ENCODE results near the gene CDH4. TPM values are rescaled to one million over a fixed set of nuclear protein-coding genes. Genes with fewer than 3 reads are reported as not detected.

CDH4 gene
- total and polyA plus RNA-seq, 2 of the 4 experiments (the other 2 are of a cell fraction) = 1.6 to 3.5 TPM

GRCh38 chr20:61846741-61847419 is 594.8 kb downstream of the CDH4 start:
- H2AK9ac ChIP-seq (replicated peaks; ENCODE audit: low read depth, low read length, poor library complexity) = no peak overlapping the region
- ATAC-seq (ENCODE audit: low read depth) = no peak
- no peak overlapping the region for H2BK5ac ChIP-seq (ENCODE audit: low read depth, low read length, poor library complexity, severe bottlenecking)
- in situ Hi-C loops (cut with MboI; ENCODE audit: low sequenced_read_pairs) = no loop called here
- H3K36me3 ChIP-seq (ENCODE audit: control insufficient read depth, insufficient read depth, low read length) = no peaks in the 10 kb centered on the region
- TF ChIP-seq BHLHE40 (IDR thresholded peaks at IDR 0.05; ENCODE audit: low read depth, low read length) = no peak
- TF ChIP-seq CHD1 (IDR thresholded peaks at IDR 0.05; ENCODE audit: low read depth, low read length) = no peak
- TF ChIP-seq CTCF (conservative IDR thresholded peaks at IDR 0.05; ENCODE audit: low read depth, low read length) = no peak
- no peak for TF ChIP-seq RAD21 (IDR thresholded peaks at IDR 0.05; ENCODE audit: low read length)
- TF ChIP-seq FOS (IDR thresholded peaks at IDR 0.05; ENCODE audit: low read depth, low read length) = no peak
- no peak for TF ChIP-seq MAZ (IDR thresholded peaks at IDR 0.05; ENCODE audit: borderline replicate concordance, low read depth, low read length)
- no peak for TF ChIP-seq NFE2L2 (IDR thresholded peaks at IDR 0.05; ENCODE audit: low read depth, low read length)
- no peak for TF ChIP-seq RFX5 (IDR thresholded peaks at IDR 0.05; ENCODE audit: low read depth, low read length)
- TF ChIP-seq CEBPB (IDR thresholded peaks at IDR 0.05; ENCODE audit: low read depth, low read length) = no peak
- DNase-seq = no peak
- no peak overlapping the region for H3K9ac ChIP-seq (ENCODE audit: low read depth, low read length)
- no peak overlapping the region for H3K4ac ChIP-seq (ENCODE audit: low read depth, low read length)
- H3K23ac ChIP-seq (ENCODE audit: low read depth, low read length) = no peak overlapping the region
- H3K27ac ChIP-seq (ENCODE audit: insufficient read depth, low read length) = no peak overlapping the region
- BruUV-seq (replicated peaks) = no TSS peak
- CTCF ChIA-PET = no interaction called here
- no peak overlapping the region for H3K14ac ChIP-seq (replicated peaks; ENCODE audit: low read depth, low read length)
- H4K20me1 ChIP-seq (ENCODE audit: insufficient read depth, low read length) = no peaks in the 10 kb centered on the region
- H2AK5ac ChIP-seq (ENCODE audit: low read depth, low read length) = no peak overlapping the region
- H3K18ac ChIP-seq (ENCODE audit: low read depth, low read length) = no peak overlapping the region
- H2BK20ac ChIP-seq (ENCODE audit: low read depth, low read length) = no peak overlapping the region
- H2BK120ac ChIP-seq (ENCODE audit: low read depth, low read length) = no peak overlapping the region
- dilution Hi-C loops (cut with HindIII; ENCODE audit: low sequenced_read_pairs, unreplicated experiment) = no loop called here
- H3K4me3 ChIP-seq (ENCODE audit: insufficient read depth, low read depth, low read length) = no peak overlapping the region
- no peaks in the 10 kb centered on the region for H3K79me1 ChIP-seq (ENCODE audit: low read depth in 1 of 2, low read length in 2 of 2)
- peaks cover 5% of the 10 kb centered on the region; the same call in 1 of the 2 replicates for H3K27me3 ChIP-seq (ENCODE audit: control insufficient read depth, insufficient read depth, low read length)
- H3K9me3 ChIP-seq (ENCODE audit: control insufficient read depth, insufficient read depth, low read length) = no peaks in the 10 kb centered on the region; the same call in 1 of the 2 replicates
- POLR2A ChIA-PET (ENCODE audit: unreplicated experiment) = no interaction called here
- intact Hi-C loops (cut with micrococcal nuclease) = no loop called here
- no peak overlapping the region for H3K4me2 ChIP-seq (ENCODE audit: low read depth, low read length)
- no peak overlapping the region for H4K8ac ChIP-seq (ENCODE audit: low read depth in 2 of 2, low read length in 2 of 2)
- no peaks in the 10 kb centered on the region for H3K4me1 ChIP-seq (ENCODE audit: control insufficient read depth, insufficient read depth, low read length)
- H4K91ac ChIP-seq (ENCODE audit: insufficient read depth, low read depth, low read length) = no peak overlapping the region
- H4K5ac ChIP-seq (ENCODE audit: low read depth, low read length) = no peak overlapping the region
- H3K56ac ChIP-seq (ENCODE audit: extremely low read depth, insufficient read depth, low read length) = no peak overlapping the region
- no peak overlapping the region for H2AFZ ChIP-seq (replicated peaks; ENCODE audit: low read length, poor library complexity)
- H2BK15ac ChIP-seq (ENCODE audit: low read depth, low read length) = no peak overlapping the region
- H3K9me1 ChIP-seq (ENCODE audit: insufficient read depth, low read length) = no peaks in the 10 kb centered on the region
- WGBS, 2 experiments (ENCODE audit: extremely low coverage in 2 of 2, insufficient read length in 1 of 2) = 83% methylated on average over 1 of the region's 11 CpGs; no CpG with 5 or more reads in 1 of the 2 experiments

Data from IMR-90 (cell line).